ENCODE results near the gene FYN. TPM values are rescaled to one million over a fixed set of nuclear protein-coding genes. Genes with fewer than 3 reads are reported as not detected.

The FYN gene
- total and polyA plus RNA-seq, 2 of the 8 experiments (the other 6 are each of a cell fraction or from before 2014, with no cell fraction given): 46.8 to 97.2 TPM

GRCh38 chr6:111701146-111701545 lies 172.1 kb downstream of the FYN start:
- no peaks in the 10 kb centered on the region for H3K9me3 ChIP-seq (ENCODE audit: insufficient read depth in 2 of 2, low read depth in 1 of 2, low read length in 1 of 2)
- peaks cover 3 to 21% (median 14%) of the 10 kb centered on the region in 4 experiments; a peak in 6 of 8 replicates for H3K36me3 ChIP-seq (ENCODE audit: control insufficient read depth in 2 of 4, insufficient read depth in 4 of 4, low read length in 3 of 4)
- H2AK5ac ChIP-seq (ENCODE audit: low read depth, low read length): no peak overlapping the region
- no peaks in the 10 kb centered on the region; the same call in 1 of the 2 replicates for H3K79me1 ChIP-seq (ENCODE audit: low read depth, low read length)
- H4K8ac ChIP-seq (ENCODE audit: extremely low read depth, insufficient read depth, low read length): no peak overlapping the region
- CTCF ChIA-PET (ENCODE audit: partially characterized antibody): interaction anchor here (0.9 to 1.2 kb wide), 3 partner anchors 9 to 327 kb away, joined by 3 read pairs; no protein-coding TSS in a partner anchor
- no peak overlapping the region for H2AFZ ChIP-seq (ENCODE audit: low read length)
- no peak overlapping the region for H2BK5ac ChIP-seq (ENCODE audit: low read depth, low read length)
- no peaks in the 10 kb centered on the region for H4K20me1 ChIP-seq (replicated peaks in 1 of 2; ENCODE audit: control insufficient read depth in 1 of 2, insufficient read depth in 2 of 2, low read length in 2 of 2)
- H2BK12ac ChIP-seq (ENCODE audit: low read depth, low read length): no peak overlapping the region
- no peak overlapping the region for H3K4ac ChIP-seq (replicated peaks; ENCODE audit: insufficient read length, low read depth, low read length)
- TF ChIP-seq SP2 (IDR thresholded peaks at IDR 0.05; ENCODE audit: low read length): no peak
- no peak for TF ChIP-seq SIX5 (IDR thresholded peaks at IDR 0.05; ENCODE audit: low read depth, low read length)
- TF ChIP-seq ATF2 (IDR thresholded peaks at IDR 0.05; ENCODE audit: low read length): no peak
- no peak for TF ChIP-seq ATF3 (IDR thresholded peaks at IDR 0.05; ENCODE audit: insufficient read depth, low read depth, low read length)
- TF ChIP-seq SP1 (IDR thresholded peaks at IDR 0.05; ENCODE audit: low read depth, low read length): no peak
- TF ChIP-seq TEAD4 (IDR thresholded peaks at IDR 0.05; ENCODE audit: low read depth, low read length): no peak
- TF ChIP-seq CREB1 (IDR thresholded peaks at IDR 0.05): no peak
- no peak for TF ChIP-seq SUZ12 (IDR thresholded peaks at IDR 0.05; ENCODE audit: low read length)
- POLR2A ChIA-PET (ENCODE audit: partially characterized antibody): no interaction called here
- H3K18ac ChIP-seq (ENCODE audit: extremely low read depth, low read length): no peak overlapping the region
- no peak overlapping the region for H2BK20ac ChIP-seq (ENCODE audit: low read length)
- no peaks in the 10 kb centered on the region for H3K23me2 ChIP-seq (ENCODE audit: low read depth, low read length)
- 100% methylated on average over 3 of the region's 3 CpGs; no CpG with 5 or more reads in 1 of the 2 experiments for WGBS, 2 experiments (ENCODE audit: extremely low coverage in 1 of 2, insufficient coverage in 1 of 2, insufficient read length in 1 of 2, insufficient replicate concordance in 2 of 2, low coverage in 1 of 2, low lambda C conversion rate in 2 of 2, missing lambda C conversion rate in 1 of 2)
- H3K23ac ChIP-seq (ENCODE audit: insufficient read length): no peak overlapping the region
- H3K4me1 ChIP-seq (replicated peaks in 1 of 4; ENCODE audit: control insufficient read depth in 3 of 4, insufficient read depth in 4 of 4, low read length in 3 of 4): no peaks in the 10 kb centered on the region
- H2BK120ac ChIP-seq (replicated peaks; ENCODE audit: low read depth, low read length): no peak overlapping the region
- no peak overlapping the region for H3K56ac ChIP-seq (replicated peaks; ENCODE audit: insufficient read length, low read depth, low read length)
- H3K27ac ChIP-seq (ENCODE audit: low read depth, low read length): no peak overlapping the region
- H2BK15ac ChIP-seq (ENCODE audit: low read length): no peak overlapping the region
- DNase-seq (ENCODE audit: low read depth in 1 of 2, low spot score in 2 of 2): no peak
- no peak overlapping the region for H3K4me3 ChIP-seq (ENCODE audit: extremely low read depth in 1 of 4, insufficient read depth in 2 of 4, low read depth in 3 of 4, low read length in 4 of 4)
- H4K5ac ChIP-seq (ENCODE audit: insufficient read length, low read depth, low read length): no peak overlapping the region
- no peak overlapping the region for H3K4me2 ChIP-seq (ENCODE audit: insufficient read depth in 1 of 2, low read depth in 2 of 2, low read length in 2 of 2)
- no peaks in the 10 kb centered on the region for H3K27me3 ChIP-seq (replicated peaks in 1 of 4; ENCODE audit: control insufficient read depth in 3 of 4, extremely low read depth in 1 of 4, insufficient read depth in 3 of 4, low read length in 3 of 4)
- no peak overlapping the region for H4K91ac ChIP-seq (replicated peaks; ENCODE audit: insufficient read length, low read length)
- no peak for FAIRE-seq
- H3K79me2 ChIP-seq (ENCODE audit: control insufficient read depth in 1 of 2, insufficient read depth in 2 of 2, low read length in 2 of 2): no peaks in the 10 kb centered on the region
- H3K14ac ChIP-seq (ENCODE audit: insufficient read length): no peak overlapping the region
- H3K9ac ChIP-seq (replicated peaks in 1 of 4; ENCODE audit: extremely low read depth in 1 of 4, low read depth in 3 of 4, low read length in 3 of 4): no peak overlapping the region
